Measurements from ENCODE around the gene NEURL3.

DNA sequence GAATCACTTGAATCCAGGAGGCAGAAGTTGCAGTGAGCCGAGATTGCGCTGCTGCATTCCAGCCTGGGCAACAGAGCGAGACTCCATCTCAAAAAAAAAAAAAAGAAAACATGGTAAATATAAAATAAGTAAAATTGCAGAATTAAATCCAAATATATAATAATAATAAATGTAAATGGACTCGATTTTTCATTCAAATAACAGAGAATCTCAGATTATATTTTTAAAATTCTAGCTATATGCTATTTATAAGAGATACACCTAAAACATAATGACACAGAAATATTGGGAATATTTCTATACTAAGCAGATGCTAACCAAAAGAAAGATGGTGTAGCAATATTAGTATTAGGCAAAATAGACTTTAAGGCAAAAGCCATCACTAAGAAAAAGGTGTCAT lies 15.1 kb upstream of the NEURL3 start:
- no peak for TF ChIP-seq SIX5 (IDR thresholded peaks at IDR 0.05; ENCODE audit: borderline replicate concordance in 1 of 2, insufficient read depth in 1 of 2, low read depth in 1 of 2, low read length in 2 of 2)
- TF ChIP-seq, protein P1, sequence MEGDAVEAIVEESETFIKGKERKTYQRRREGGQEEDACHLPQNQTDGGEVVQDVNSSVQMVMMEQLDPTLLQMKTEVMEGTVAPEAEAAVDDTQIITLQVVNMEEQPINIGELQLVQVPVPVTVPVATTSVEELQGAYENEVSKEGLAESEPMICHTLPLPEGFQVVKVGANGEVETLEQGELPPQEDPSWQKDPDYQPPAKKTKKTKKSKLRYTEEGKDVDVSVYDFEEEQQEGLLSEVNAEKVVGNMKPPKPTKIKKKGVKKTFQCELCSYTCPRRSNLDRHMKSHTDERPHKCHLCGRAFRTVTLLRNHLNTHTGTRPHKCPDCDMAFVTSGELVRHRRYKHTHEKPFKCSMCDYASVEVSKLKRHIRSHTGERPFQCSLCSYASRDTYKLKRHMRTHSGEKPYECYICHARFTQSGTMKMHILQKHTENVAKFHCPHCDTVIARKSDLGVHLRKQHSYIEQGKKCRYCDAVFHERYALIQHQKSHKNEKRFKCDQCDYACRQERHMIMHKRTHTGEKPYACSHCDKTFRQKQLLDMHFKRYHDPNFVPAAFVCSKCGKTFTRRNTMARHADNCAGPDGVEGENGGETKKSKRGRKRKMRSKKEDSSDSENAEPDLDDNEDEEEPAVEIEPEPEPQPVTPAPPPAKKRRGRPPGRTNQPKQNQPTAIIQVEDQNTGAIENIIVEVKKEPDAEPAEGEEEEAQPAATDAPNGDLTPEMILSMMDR (IDR thresholded peaks at IDR 0.05 in 2 of 3, conservative IDR thresholded peaks at IDR 0.05 in 1 of 3; ENCODE audit: insufficient read depth in 2 of 3, low read depth in 1 of 3, low read length in 3 of 3), result no peak
- no peak for TF ChIP-seq MTA3 (IDR thresholded peaks at IDR 0.05; ENCODE audit: borderline replicate concordance)

Data from K562 (cell line).